Thyroid gland (tissue), 4 donors: ENCODE measurements around the gene TSPYL4. TPM values are rescaled to one million over a fixed set of nuclear protein-coding genes. Genes with fewer than 3 reads are reported as not detected.

Source experiments
- DNase-seq, 2 donors: peaks; one replicate each; pipeline ENCODE4 v3.0.0-alpha.2; 2019
- H3K27ac ChIP-seq, 3 donors: fragments of 200-600 bp; sonication (generic); 1 replicate in 2 of 3; 2 replicates in 1 of 3; pipeline ENCODE4 v1.5.1; 2016 to 2019; ENCODE audit warnings: mild to moderate bottlenecking in 1 of 3, moderate library complexity in 1 of 3
- H3K27me3 ChIP-seq: fragments of 200-600 bp; sonication (generic); one replicate; pipeline ENCODE4 v1.5.1; 2019
- H3K36me3 ChIP-seq, 2 donors: fragments of 200-600 bp; sonication (generic); one replicate each; pipeline ENCODE4 v1.5.1; 2016 to 2019
- H3K4me1 ChIP-seq, 2 donors: fragments of 200-600 bp; sonication (generic); one replicate each; pipeline ENCODE4 v1.5.1; 2017 to 2019
- H3K4me3 ChIP-seq, 3 donors: fragments of 200-600 bp; sonication (generic); replicated peaks in 1 of 3; 1 replicate in 2 of 3; 2 replicates in 1 of 3; pipeline ENCODE4 v1.5.1; 2016; ENCODE audit warnings: mild to moderate bottlenecking in 1 of 3
- H3K9me3 ChIP-seq: fragments of 200-600 bp; sonication (generic); one replicate; pipeline ENCODE4 v1.5.1; 2017
- CTCF ChIP-seq, 6 experiments: fragments of 200-600 bp in 3 of 6; fragments of 450-650 bp in 3 of 6; sonication (generic) in 3 of 6; IDR thresholded peaks; one replicate each; pipeline ENCODE4 v1.5.1; 2016 to 2019; ENCODE audit warnings: antibody characterized with exemption in 6 of 6, mild to moderate bottlenecking in 2 of 6, inconsistent platforms in 1 of 6, moderate library complexity in 1 of 6
- POLR2A ChIP-seq, 2 donors: fragments of 450-650 bp; IDR thresholded peaks; one replicate each; pipeline ENCODE4 v1.6.1; 2017; ENCODE audit warnings: antibody characterized with exemption in 2 of 2, mild to moderate bottlenecking in 2 of 2, moderate library complexity in 1 of 2
- WGBS, 2 donors: methylation state at CpG; one replicate each; pipeline ENCODE4 v1.1.5; 2017; 5-methylcytosine and 5-hydroxymethylcytosine counted together
- intact Hi-C: fragments of 100-400 bp; cut with DNase I; formaldehyde crosslinking; loops from one replicate; pipeline ENCODE4 v1.15.1; 2023
- total RNA-seq, 4 donors: library from RNA; depleted of rRNA; stranded (reverse); fragments of >200 nt; gene quantifications; one replicate each; pipeline ENCODE4 v1.2.3, GENCODE V29; 2016

The TSPYL4 gene
- total RNA-seq, 4 donors from 2014 or later: 21.4 to 26.7 (median 24.5) TPM

- TF ChIP-seq CTCF (IDR thresholded peaks at IDR 0.05) (no peak), POLR2A (IDR thresholded peaks at IDR 0.05) (no peak)
- H3K4me3 ChIP-seq: no peak overlapping the region
- WGBS, 2 donors: 83 to 93% methylated on average over 3 of the region's 3 CpGs
- H3K27ac ChIP-seq: no peak overlapping the region
- H3K27me3 ChIP-seq: no peaks in the 10 kb centered on the region
- no peak for DNase-seq
- H3K4me1 ChIP-seq: no peaks in the 10 kb centered on the region
- intact Hi-C loops: no loop called here
- H3K36me3 ChIP-seq: no peaks in the 10 kb centered on the region
- no peaks in the 10 kb centered on the region for H3K9me3 ChIP-seq
Measured at GRCh38 chr6:116200619-116201249, 53.1 kb downstream of the TSPYL4 start.

Other genes with a start within 250 kb of the TSPYL4 start
- 1 to 10 TPM; 1.2 to 3.5 (median 2.4) TPM for gene FRK, start 193.2 kb downstream of the TSPYL4 start, total RNA-seq
- 10 to 100 TPM; 17.5 to 35.7 (median 22.1) TPM for gene NT5DC1, start 153.2 kb downstream of the TSPYL4 start, total RNA-seq
- gene COL10A1, start 127.9 kb downstream of the TSPYL4 start, total RNA-seq: under 1 TPM in 1 of 4 donors, not detected in 3; 0.78 TPM
- 100 to 1,000 TPM in 3 of 4 donors, 10 to 100 TPM in 1; 87.6 to 169 (median 123) TPM for gene TSPYL1, start 25.9 kb upstream of the TSPYL4 start, total RNA-seq
- gene DSE, start 116.9 kb upstream of the TSPYL4 start, total RNA-seq: 10 to 100 TPM; 22.2 to 32.8 (median 30.5) TPM
- gene CALHM6, start 207.3 kb upstream of the TSPYL4 start, total RNA-seq: 1 to 10 TPM; 1.3 to 2.9 (median 2.3) TPM